NCI-H69 (cell line): ENCODE data around the gene CD302.
"Not testable (repeated sequence)": the region's sequence is repeated elsewhere in the genome, so short reads cannot be mapped to it uniquely, and the experiment has no call there.

Experiments
- DNase-seq: peaks from one replicate; lab custom pipeline; 2025; lab: John Stamatoyannopoulos, UW

Gene CD302

DNA sequence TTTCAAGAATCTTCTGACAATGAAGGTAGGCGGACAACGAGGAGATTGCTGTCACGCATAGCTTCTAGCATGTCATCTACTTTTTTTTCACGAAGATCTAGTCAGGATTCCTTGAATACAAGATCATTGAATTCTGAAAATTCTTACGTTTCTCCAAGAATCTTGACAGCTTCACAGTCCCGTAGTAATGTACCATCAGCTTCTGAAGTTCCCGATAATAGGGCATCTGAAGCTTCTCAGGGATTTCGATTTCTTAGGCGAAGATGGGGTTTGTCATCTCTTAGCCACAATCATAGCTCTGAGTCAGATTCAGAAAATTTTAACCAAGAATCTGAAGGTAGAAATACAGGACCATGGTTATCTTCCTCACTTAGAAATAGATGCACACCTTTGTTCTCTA, 49.9 kb downstream of the CD302 start:
- DNase-seq = no peak

- not testable (repeated sequence) for DNase-seq
Observed at GRCh38 chr2:159745237-159745636, 52.8 kb downstream of the CD302 start.

GRCh38 chr2:159744363-159744762, 53.6 kb downstream of the CD302 start:
- DNase-seq = no peak

DNA sequence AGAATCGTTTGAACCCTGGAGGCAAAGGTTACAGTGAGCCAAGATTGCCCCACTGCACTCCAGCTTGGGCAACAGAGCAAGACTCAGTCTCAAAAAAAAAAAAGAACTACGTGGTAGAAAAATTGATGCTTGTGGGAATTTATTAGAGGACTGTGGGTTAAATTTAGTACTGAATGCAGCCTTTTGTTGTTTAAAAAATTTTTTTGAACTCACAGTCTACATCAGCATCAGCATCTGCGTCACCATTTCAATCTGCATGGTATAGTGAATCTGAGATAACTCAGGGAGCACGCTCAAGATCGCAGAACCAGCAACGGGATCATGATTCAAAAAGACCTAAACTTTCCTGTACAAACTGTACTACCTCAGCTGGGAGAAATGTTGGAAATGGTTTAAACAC, 55.2 kb downstream of the CD302 start:
- no peak for DNase-seq

GRCh38 chr2:159738509-159739390, 59.3 kb downstream of the CD302 start:
- DNase-seq = no peak

DNA sequence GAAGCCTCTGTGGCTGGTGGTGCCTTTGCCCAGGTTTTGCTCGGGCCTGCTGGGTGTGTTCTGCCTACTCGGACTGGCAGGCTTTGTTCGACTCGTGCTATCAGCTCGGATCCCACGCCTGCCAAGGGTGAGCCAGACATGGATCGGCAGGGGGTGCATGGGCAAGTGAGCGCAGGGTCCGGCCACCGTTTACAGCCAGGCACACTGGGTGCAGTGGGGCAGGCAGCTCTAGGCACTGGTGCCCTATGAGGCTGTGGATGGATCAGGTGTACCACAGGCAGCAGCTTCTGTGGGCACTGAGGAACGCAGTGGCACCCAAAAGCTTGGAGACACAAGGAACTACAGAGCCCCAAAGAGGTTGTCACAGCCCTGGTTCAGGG, 60.1 kb downstream of the CD302 start:
- no peak for DNase-seq

GRCh38 chr2:159737292-159737916, 60.6 kb downstream of the CD302 start:
- no peak for DNase-seq

DNA sequence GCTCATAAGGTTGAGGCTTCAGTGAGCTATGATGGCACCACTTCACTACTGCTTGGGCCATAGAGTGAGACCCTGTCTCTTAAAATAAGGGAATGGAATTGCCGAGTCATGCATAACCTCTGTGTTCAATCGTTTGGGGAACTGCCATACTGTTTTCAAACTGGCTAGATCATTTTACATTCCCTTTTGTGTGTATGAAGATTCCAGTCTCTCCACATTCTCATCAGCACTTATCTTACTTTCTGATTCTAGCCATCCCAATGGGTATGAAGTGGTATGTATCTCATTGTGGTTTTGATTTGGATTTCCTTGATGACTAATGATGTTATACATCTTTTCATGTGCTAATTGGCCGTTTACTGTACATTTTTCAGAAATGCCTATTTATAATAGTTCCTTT, 62.0 kb downstream of the CD302 start:
- DNase-seq = no peak

- no peak for DNase-seq
Observed at GRCh38 chr2:159735648-159736047, 62.4 kb downstream of the CD302 start.

- DNase-seq = no peak
Observed at GRCh38 chr2:159728629-159729028, 69.4 kb downstream of the CD302 start.

- DNase-seq = no peak
Observed at GRCh38 chr2:159725713-159726112, 72.3 kb downstream of the CD302 start.

DNA sequence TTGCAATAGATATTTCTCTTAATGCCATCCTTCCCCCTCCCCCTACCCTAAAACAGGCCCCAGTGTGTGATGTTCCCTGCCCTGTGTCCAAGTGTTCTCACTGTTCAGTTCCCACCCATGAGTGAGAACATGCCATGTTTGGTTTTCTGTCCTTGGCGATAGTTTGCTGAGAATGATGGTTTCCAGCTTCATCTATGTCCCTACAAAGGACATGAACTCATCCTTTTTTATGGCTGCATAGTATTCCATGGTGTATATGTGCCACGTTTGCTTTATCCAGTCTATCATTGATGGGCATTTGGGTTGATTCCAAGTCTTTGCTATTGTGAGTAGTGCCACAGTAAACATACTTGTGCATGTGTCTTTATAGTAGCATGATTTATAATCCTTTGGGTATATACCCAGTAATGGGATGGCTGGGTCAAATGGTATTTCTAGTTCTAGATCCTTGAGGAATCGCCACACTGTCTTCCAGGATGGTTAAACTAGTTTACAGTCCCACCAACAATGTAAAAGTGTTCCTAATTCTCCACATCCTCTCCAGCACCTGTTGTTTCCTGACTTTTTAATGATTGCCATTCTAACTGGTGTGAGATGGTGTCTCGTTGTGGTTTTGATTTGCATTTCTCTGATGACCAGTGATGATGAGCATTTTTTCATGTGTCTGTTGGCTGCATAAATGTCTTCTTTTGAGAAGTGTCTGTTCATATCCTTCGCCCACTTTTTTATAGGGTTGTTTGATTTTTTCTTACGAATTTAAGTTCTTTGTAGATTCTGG, 73.0 kb downstream of the CD302 start:
- not testable (repeated sequence) for DNase-seq

- DNase-seq = no peak
Observed at GRCh38 chr2:159722580-159722979, 75.4 kb downstream of the CD302 start.

GRCh38 chr2:159720676-159721075, 77.3 kb downstream of the CD302 start:
- no peak for DNase-seq
